ENCODE measurements around the gene DTX1.

Gene DTX1

GRCh38 chr12:113022563-113023297 lies 33.8 kb upstream of the DTX1 start:
- TF ChIP-seq CTCF (IDR thresholded peaks at IDR 0.05; ENCODE audit: insufficient read depth, low read depth, low read length, missing control alignments), result no peak
- no peak overlapping the region for H3K4me3 ChIP-seq (ENCODE audit: low read length)

GRCh38 chr12:113027726-113028125 lies 28.8 kb upstream of the DTX1 start:
- H3K4me3 ChIP-seq (ENCODE audit: low read length), result no peak overlapping the region
- no peak for DNase-seq (ENCODE audit: low read depth)
- no peak for TF ChIP-seq CTCF (IDR thresholded peaks at IDR 0.05; ENCODE audit: insufficient read depth, low read depth, low read length, missing control alignments)

More at GRCh38 chr12:113022563-113023297, 33.8 kb upstream of the DTX1 start:
- DNase-seq (ENCODE audit: low read depth), result no peak

- no peak overlapping the region for H3K4me3 ChIP-seq (ENCODE audit: low read length)
- peak; percentile 63 for DNase-seq (ENCODE audit: low read depth)
- TF ChIP-seq CTCF (IDR thresholded peaks at IDR 0.05; ENCODE audit: insufficient read depth, low read depth, low read length, missing control alignments), result peak; percentile 73
Observed at GRCh38 chr12:113030875-113031525, 25.5 kb upstream of the DTX1 start.

GRCh38 chr12:113039911-113040445 lies 16.6 kb upstream of the DTX1 start:
- H3K4me3 ChIP-seq (ENCODE audit: low read length), result no peak overlapping the region
- TF ChIP-seq CTCF (IDR thresholded peaks at IDR 0.05; ENCODE audit: insufficient read depth, low read depth, low read length, missing control alignments), result no peak
- DNase-seq (ENCODE audit: low read depth), result peak; percentile 69

GRCh38 chr12:113040722-113041171 lies 15.8 kb upstream of the DTX1 start:
- TF ChIP-seq CTCF (IDR thresholded peaks at IDR 0.05; ENCODE audit: insufficient read depth, low read depth, low read length, missing control alignments), result no peak
- peak; percentile 97 for DNase-seq (ENCODE audit: low read depth)

GRCh38 chr12:113041560-113041959 lies 15.0 kb upstream of the DTX1 start:
- H3K4me3 ChIP-seq (ENCODE audit: low read length), result no peak overlapping the region
- TF ChIP-seq CTCF (IDR thresholded peaks at IDR 0.05; ENCODE audit: insufficient read depth, low read depth, low read length, missing control alignments), result no peak
- DNase-seq (ENCODE audit: low read depth), result no peak

More at GRCh38 chr12:113040722-113041171, 15.8 kb upstream of the DTX1 start:
- H3K4me3 ChIP-seq (ENCODE audit: low read length), result no peak overlapping the region

All from epithelial cell of esophagus (primary cell).